C4-2B (cell line): ENCODE measurements around the gene C17orf114.

Experiments used
- ZFX ChIP-seq: fragments of 450-650 bp; IDR thresholded peaks from 2 replicates; pipeline ENCODE4 v1.6.1; 2017
- TF ChIP-seq, protein P1 (sequence below): fragments of 450-650 bp; conservative IDR thresholded peaks from 2 replicates; pipeline ENCODE4 v1.5.1; 2017; ENCODE audit warnings: mild to moderate bottlenecking

DNA sequence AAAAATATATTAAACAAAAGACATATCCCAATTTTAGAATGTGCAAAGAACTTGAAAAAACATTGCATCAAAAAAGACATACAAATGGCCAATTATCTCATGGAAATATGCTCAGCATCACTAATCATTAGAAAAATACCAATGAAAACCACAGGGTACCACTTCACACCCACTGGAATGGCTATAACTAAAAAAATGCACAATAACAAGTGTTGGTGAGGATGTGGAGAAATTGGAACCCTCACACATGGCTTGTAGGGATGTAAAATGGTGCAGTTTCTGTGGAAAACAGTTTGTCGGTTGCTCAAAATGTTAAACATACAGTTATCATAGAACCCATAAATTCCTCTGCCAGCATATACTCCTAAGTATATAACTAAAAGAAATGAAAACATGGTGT lies 7.0 kb downstream of the C17orf114 start:
- TF ChIP-seq, protein P1, sequence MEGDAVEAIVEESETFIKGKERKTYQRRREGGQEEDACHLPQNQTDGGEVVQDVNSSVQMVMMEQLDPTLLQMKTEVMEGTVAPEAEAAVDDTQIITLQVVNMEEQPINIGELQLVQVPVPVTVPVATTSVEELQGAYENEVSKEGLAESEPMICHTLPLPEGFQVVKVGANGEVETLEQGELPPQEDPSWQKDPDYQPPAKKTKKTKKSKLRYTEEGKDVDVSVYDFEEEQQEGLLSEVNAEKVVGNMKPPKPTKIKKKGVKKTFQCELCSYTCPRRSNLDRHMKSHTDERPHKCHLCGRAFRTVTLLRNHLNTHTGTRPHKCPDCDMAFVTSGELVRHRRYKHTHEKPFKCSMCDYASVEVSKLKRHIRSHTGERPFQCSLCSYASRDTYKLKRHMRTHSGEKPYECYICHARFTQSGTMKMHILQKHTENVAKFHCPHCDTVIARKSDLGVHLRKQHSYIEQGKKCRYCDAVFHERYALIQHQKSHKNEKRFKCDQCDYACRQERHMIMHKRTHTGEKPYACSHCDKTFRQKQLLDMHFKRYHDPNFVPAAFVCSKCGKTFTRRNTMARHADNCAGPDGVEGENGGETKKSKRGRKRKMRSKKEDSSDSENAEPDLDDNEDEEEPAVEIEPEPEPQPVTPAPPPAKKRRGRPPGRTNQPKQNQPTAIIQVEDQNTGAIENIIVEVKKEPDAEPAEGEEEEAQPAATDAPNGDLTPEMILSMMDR: no peak
- TF ChIP-seq ZFX: no peak
